Memory B cell (primary cell): ENCODE data around the gene CD48.

Experiments
- ATAC-seq: fragments of 150-1000 bp; cut with Tn5 transposase; 2 replicates; pipeline ENCODE4 v1.10.0; 2021; ENCODE audit warnings: low read depth, mild to moderate bottlenecking, moderate library complexity
- DNase-seq, 2 donors: peaks; one replicate each; pipeline ENCODE4 v3.0.0; 2022; ENCODE audit warnings: low spot score in 2 of 2
- H3K27ac Mint-ChIP-seq: one replicate; pipeline ENCODE4 v1.8.0; 2022; ENCODE audit warnings: mild to moderate bottlenecking, moderate library complexity, mixed read lengths
- H3K27me3 Mint-ChIP-seq: one replicate; pipeline ENCODE4 v1.8.0; 2022; ENCODE audit warnings: mixed read lengths
- H3K36me3 Mint-ChIP-seq: one replicate; pipeline ENCODE4 v1.8.0; 2022; ENCODE audit warnings: mild to moderate bottlenecking, mixed read lengths
- H3K4me1 Mint-ChIP-seq: one replicate; pipeline ENCODE4 v1.8.0; 2022; ENCODE audit warnings: mixed read lengths
- H3K4me3 Mint-ChIP-seq: one replicate; pipeline ENCODE4 v1.8.0; 2022; ENCODE audit warnings: mild to moderate bottlenecking, moderate library complexity, mixed read lengths
- H3K9me3 Mint-ChIP-seq: one replicate; pipeline ENCODE4 v1.8.0; 2022; ENCODE audit warnings: mixed read lengths

CD48 gene

GRCh38 chr1:160669802-160670201 is 41.8 kb downstream of the CD48 start:
- Mint-ChIP-seq H3K4me1 (peaks cover 27% of the 10 kb centered on the region), H3K36me3 (peaks cover 7% of the 10 kb centered on the region), H3K4me3 (no peak overlapping the region), H3K9me3 (peaks cover 2% of the 10 kb centered on the region), H3K27me3 (no peaks in the 10 kb centered on the region), H3K27ac (no peak overlapping the region)
- no peak for DNase-seq
- ATAC-seq: no peak

GRCh38 chr1:160669276-160669675 is 42.3 kb downstream of the CD48 start:
- H3K9me3 Mint-ChIP-seq: peaks cover 2% of the 10 kb centered on the region
- no peak overlapping the region for H3K4me3 Mint-ChIP-seq
- H3K27me3 Mint-ChIP-seq: no peaks in the 10 kb centered on the region
- H3K27ac Mint-ChIP-seq: no peak overlapping the region
- peaks cover 7% of the 10 kb centered on the region for H3K36me3 Mint-ChIP-seq
- DNase-seq: no peak
- ATAC-seq: no peak
- peaks cover 31% of the 10 kb centered on the region for H3K4me1 Mint-ChIP-seq

- peaks cover 7% of the 10 kb centered on the region for H3K36me3 Mint-ChIP-seq
- H3K4me1 Mint-ChIP-seq: peaks cover 42% of the 10 kb centered on the region
- no peaks in the 10 kb centered on the region for H3K27me3 Mint-ChIP-seq
- H3K4me3 Mint-ChIP-seq: no peak overlapping the region
- ATAC-seq (no peak), DNase-seq (no peak)
- no peak overlapping the region for H3K27ac Mint-ChIP-seq
- H3K9me3 Mint-ChIP-seq: peaks cover 2% of the 10 kb centered on the region
Observed at GRCh38 chr1:160667896-160668295, 43.7 kb downstream of the CD48 start.

GRCh38 chr1:160666079-160666442 is 45.6 kb downstream of the CD48 start:
- H3K4me1 Mint-ChIP-seq: peaks cover 39% of the 10 kb centered on the region
- DNase-seq: no peak
- peaks cover 2% of the 10 kb centered on the region for H3K9me3 Mint-ChIP-seq

GRCh38 chr1:160665330-160666078 is 46.1 kb downstream of the CD48 start:
- H3K4me3 Mint-ChIP-seq: peak overlapping the region; percentile 35
- peaks cover 1% of the 10 kb centered on the region for H3K9me3 Mint-ChIP-seq
- DNase-seq (no peak), ATAC-seq (no peak)
- no peak overlapping the region for H3K27ac Mint-ChIP-seq
- H3K27me3 Mint-ChIP-seq: no peaks in the 10 kb centered on the region
- H3K4me1 Mint-ChIP-seq: peaks cover 35% of the 10 kb centered on the region
- peaks cover 6% of the 10 kb centered on the region for H3K36me3 Mint-ChIP-seq

More at GRCh38 chr1:160666079-160666442, 45.6 kb downstream of the CD48 start:
- Mint-ChIP-seq H3K36me3 (peaks cover 7% of the 10 kb centered on the region), H3K4me3 (no peak overlapping the region), H3K27ac (no peak overlapping the region), H3K27me3 (no peaks in the 10 kb centered on the region)
- no peak for ATAC-seq

GRCh38 chr1:160664573-160665051 is 47.0 kb downstream of the CD48 start:
- H3K4me1 Mint-ChIP-seq: peaks cover 40% of the 10 kb centered on the region
- peaks cover 6% of the 10 kb centered on the region for H3K36me3 Mint-ChIP-seq
- H3K4me3 Mint-ChIP-seq: peak overlapping the region; percentile 75
- ATAC-seq: peak; percentile 91
- DNase-seq: peak in 1 of 2 donors; percentile 38
- peaks cover 1% of the 10 kb centered on the region for H3K9me3 Mint-ChIP-seq
- no peaks in the 10 kb centered on the region for H3K27me3 Mint-ChIP-seq
- peak overlapping the region; percentile 87 for H3K27ac Mint-ChIP-seq

GRCh38 chr1:160662910-160663309 is 48.7 kb downstream of the CD48 start:
- Mint-ChIP-seq H3K36me3 (peaks cover 5% of the 10 kb centered on the region), H3K27ac (peak overlapping the region; percentile 7), H3K27me3 (no peaks in the 10 kb centered on the region), H3K4me3 (no peak overlapping the region), H3K9me3 (peaks cover 1% of the 10 kb centered on the region), H3K4me1 (peaks cover 40% of the 10 kb centered on the region)
- no peak for ATAC-seq
- DNase-seq: no peak

GRCh38 chr1:160659566-160659965 is 52.1 kb downstream of the CD48 start:
- Mint-ChIP-seq H3K4me1 (peaks cover 25% of the 10 kb centered on the region), H3K4me3 (no peak overlapping the region), H3K27ac (no peak overlapping the region), H3K27me3 (no peaks in the 10 kb centered on the region), H3K36me3 (peaks cover 2% of the 10 kb centered on the region), H3K9me3 (peaks cover 1% of the 10 kb centered on the region)
- DNase-seq: no peak
- ATAC-seq: no peak

GRCh38 chr1:160658814-160659193 is 52.8 kb downstream of the CD48 start:
- peaks cover 26% of the 10 kb centered on the region for H3K4me1 Mint-ChIP-seq
- peaks cover 2% of the 10 kb centered on the region for H3K36me3 Mint-ChIP-seq
- peaks cover 1% of the 10 kb centered on the region for H3K9me3 Mint-ChIP-seq
- H3K4me3 Mint-ChIP-seq: no peak overlapping the region
- H3K27me3 Mint-ChIP-seq: no peaks in the 10 kb centered on the region
- DNase-seq (no peak), ATAC-seq (no peak)
- H3K27ac Mint-ChIP-seq: no peak overlapping the region

GRCh38 chr1:160658162-160658813 is 53.3 kb downstream of the CD48 start:
- Mint-ChIP-seq H3K4me1 (peaks cover 29% of the 10 kb centered on the region), H3K27ac (no peak overlapping the region), H3K9me3 (peaks cover 1% of the 10 kb centered on the region), H3K36me3 (peaks cover 2% of the 10 kb centered on the region), H3K4me3 (no peak overlapping the region), H3K27me3 (no peaks in the 10 kb centered on the region)
- no peak for ATAC-seq
- DNase-seq: no peak

GRCh38 chr1:160657250-160657781 is 54.3 kb downstream of the CD48 start:
- no peak overlapping the region for H3K27ac Mint-ChIP-seq
- DNase-seq: no peak
- H3K9me3 Mint-ChIP-seq: peaks cover 1% of the 10 kb centered on the region
- H3K36me3 Mint-ChIP-seq: peaks cover 2% of the 10 kb centered on the region
- ATAC-seq: no peak
- H3K27me3 Mint-ChIP-seq: no peaks in the 10 kb centered on the region
- no peak overlapping the region for H3K4me3 Mint-ChIP-seq
- H3K4me1 Mint-ChIP-seq: peaks cover 34% of the 10 kb centered on the region

GRCh38 chr1:160656737-160657136 is 54.9 kb downstream of the CD48 start:
- Mint-ChIP-seq H3K27ac (peak overlapping the region; percentile 33), H3K36me3 (peaks cover 2% of the 10 kb centered on the region), H3K27me3 (no peaks in the 10 kb centered on the region), H3K9me3 (peaks cover 1% of the 10 kb centered on the region), H3K4me1 (peaks cover 40% of the 10 kb centered on the region), H3K4me3 (no peak overlapping the region)
- DNase-seq: no peak
- no peak for ATAC-seq

GRCh38 chr1:160653620-160654016 is 58.0 kb downstream of the CD48 start:
- H3K4me3 Mint-ChIP-seq: peak overlapping the region; percentile 71
- no peaks in the 10 kb centered on the region for H3K9me3 Mint-ChIP-seq
- ATAC-seq: peak; percentile 70
- no peak for DNase-seq
- no peaks in the 10 kb centered on the region for H3K36me3 Mint-ChIP-seq
- no peaks in the 10 kb centered on the region for H3K27me3 Mint-ChIP-seq
- peaks cover 48% of the 10 kb centered on the region for H3K4me1 Mint-ChIP-seq
- peak overlapping the region; percentile 77 for H3K27ac Mint-ChIP-seq

- Mint-ChIP-seq H3K4me1 (peaks cover 53% of the 10 kb centered on the region), H3K36me3 (no peaks in the 10 kb centered on the region), H3K4me3 (peak overlapping the region; percentile 71), H3K27ac (peak overlapping the region; percentile 77), H3K27me3 (no peaks in the 10 kb centered on the region), H3K9me3 (no peaks in the 10 kb centered on the region)
- ATAC-seq (no peak), DNase-seq (no peak)
Observed at GRCh38 chr1:160652924-160653619, 58.5 kb downstream of the CD48 start.
